IMR-90 (cell line): ENCODE results near the gene EGFR. TPM values are rescaled to one million over a fixed set of nuclear protein-coding genes. Genes with fewer than 3 reads are reported as not detected.

Experiments used
- ATAC-seq: fragments of 200-7000 bp; cut with Tn5 transposase; 2 replicates; pipeline ENCODE4 v1.9.1; 2020; ENCODE audit warnings: low read depth, mild to moderate bottlenecking, moderate library complexity
- BruUV-seq: library from RNA; stranded (reverse); fragments of 400-500 nt; replicated peaks from 2 replicates; lab custom pipeline; 2021; lab: Mats Ljungman, UMichigan
- CTCF ChIA-PET: fragments of 300-600 bp; formaldehyde crosslinking; extraction: SDS; loops from one replicate; lab custom pipeline; 2021; ENCODE audit warnings: antibody characterized with exemption; lab: Yijun Ruan, JAX
- POLR2A ChIA-PET: fragments of 300-600 bp; sonication (Branson Sonifier 250); formaldehyde crosslinking; loops from one replicate; lab custom pipeline; 2022; ENCODE audit warnings: antibody characterized with exemption; ENCODE audit not compliant: unreplicated experiment; lab: Charles Lee
- DNase-seq: peaks from one replicate; pipeline ENCODE4 v3.0.0; 2013
- H2AFZ ChIP-seq: replicated peaks from 2 replicates; pipeline ENCODE3; 2013; ENCODE audit warnings: low read length, mild to moderate bottlenecking; ENCODE audit not compliant: poor library complexity
- H2AK5ac ChIP-seq: 2 replicates; pipeline ENCODE4 v1.6.1; 2013; ENCODE audit warnings: low read depth, low read length, inconsistent platforms
- H2AK9ac ChIP-seq: replicated peaks from 2 replicates; pipeline ENCODE3; 2013; ENCODE audit warnings: mild to moderate bottlenecking, low read depth, low read length, moderate library complexity; ENCODE audit not compliant: poor library complexity
- H2BK120ac ChIP-seq: 2 replicates; pipeline ENCODE4 v1.6.1; 2013; ENCODE audit warnings: low read depth, low read length, inconsistent platforms
- H2BK15ac ChIP-seq: 3 replicates; pipeline ENCODE4 v1.6.1; 2013; ENCODE audit warnings: low read depth, low read length, inconsistent platforms
- H2BK20ac ChIP-seq: 2 replicates; pipeline ENCODE4 v1.6.1; 2013; ENCODE audit warnings: low read depth, mild to moderate bottlenecking, inconsistent platforms, low read length, moderate library complexity
- H2BK5ac ChIP-seq: 2 replicates; pipeline ENCODE4 v1.6.1; 2013; ENCODE audit warnings: mild to moderate bottlenecking, low read depth, low read length, inconsistent platforms; ENCODE audit not compliant: poor library complexity, severe bottlenecking
- H3K14ac ChIP-seq: replicated peaks from 2 replicates; pipeline ENCODE4 v1.6.1; 2013; ENCODE audit warnings: low read depth, low read length, inconsistent platforms
- H3K18ac ChIP-seq: 2 replicates; pipeline ENCODE4 v1.6.1; 2013; ENCODE audit warnings: low read depth, low read length, control low read depth
- H3K23ac ChIP-seq: 2 replicates; pipeline ENCODE4 v1.6.1; 2013; ENCODE audit warnings: low read depth, low read length, inconsistent platforms
- H3K27ac ChIP-seq: 2 replicates; pipeline ENCODE4 v1.5.1; 2013; ENCODE audit warnings: mild to moderate bottlenecking, control low read depth, low read length; ENCODE audit not compliant: insufficient read depth
- H3K27me3 ChIP-seq: 2 replicates; pipeline ENCODE4 v1.6.1; 2013; ENCODE audit warnings: low read length; ENCODE audit not compliant: control insufficient read depth, insufficient read depth
- H3K36me3 ChIP-seq: 2 replicates; pipeline ENCODE4 v1.6.1; 2013; ENCODE audit warnings: low read length, mixed read lengths; ENCODE audit not compliant: control insufficient read depth, insufficient read depth
- H3K4ac ChIP-seq: 2 replicates; pipeline ENCODE4 v1.6.1; 2013; ENCODE audit warnings: low read depth, low read length, inconsistent platforms
- H3K4me1 ChIP-seq: 2 replicates; pipeline ENCODE4 v1.6.1; 2013; ENCODE audit warnings: low read length, mixed read lengths; ENCODE audit not compliant: control insufficient read depth, insufficient read depth
- H3K4me2 ChIP-seq: 2 replicates; pipeline ENCODE4 v1.6.1; 2013; ENCODE audit warnings: low read depth, mild to moderate bottlenecking, control low read depth, low read length, moderate library complexity
- H3K4me3 ChIP-seq: 2 replicates; pipeline ENCODE4 v1.5.1; 2013; ENCODE audit warnings: low read depth, mild to moderate bottlenecking, control low read depth, low read length, moderate library complexity; ENCODE audit not compliant: insufficient read depth
- H3K56ac ChIP-seq: 2 replicates; pipeline ENCODE4 v1.6.1; 2013; ENCODE audit warnings: low read length, inconsistent platforms; ENCODE audit not compliant: insufficient read depth; ENCODE audit errors: extremely low read depth
- H3K79me1 ChIP-seq, 2 experiments: 2 replicates each; pipeline ENCODE4 v1.6.1; 2013; ENCODE audit warnings: low read length in 2 of 2, inconsistent platforms in 1 of 2, low read depth in 1 of 2
- H3K9ac ChIP-seq: 2 replicates; pipeline ENCODE4 v1.6.1; 2013; ENCODE audit warnings: low read depth, low read length, control low read depth
- H3K9me1 ChIP-seq: 2 replicates; pipeline ENCODE4 v1.6.1; 2013; ENCODE audit warnings: low read length, inconsistent platforms; ENCODE audit not compliant: insufficient read depth
- H3K9me3 ChIP-seq: 2 replicates; pipeline ENCODE4 v1.6.1; 2013; ENCODE audit warnings: low read length; ENCODE audit not compliant: control insufficient read depth, insufficient read depth
- H4K20me1 ChIP-seq: 2 replicates; pipeline ENCODE4 v1.6.1; 2013; ENCODE audit warnings: low read length, inconsistent platforms; ENCODE audit not compliant: insufficient read depth
- H4K5ac ChIP-seq: 2 replicates; pipeline ENCODE4 v1.6.1; 2013; ENCODE audit warnings: mild to moderate bottlenecking, low read depth, low read length, control low read depth
- H4K8ac ChIP-seq, 2 experiments: 2 replicates each; pipeline ENCODE4 v1.6.1; 2013; ENCODE audit warnings: low read depth in 2 of 2, low read length in 2 of 2, control low read depth in 1 of 2, inconsistent platforms in 1 of 2
- H4K91ac ChIP-seq: 2 replicates; pipeline ENCODE4 v1.6.1; 2013; ENCODE audit warnings: low read depth, low read length, inconsistent platforms; ENCODE audit not compliant: insufficient read depth
- POLR2A ChIP-seq: IDR thresholded peaks from 2 replicates; pipeline ENCODE4 v1.6.1; 2012; ENCODE audit warnings: mild to moderate bottlenecking, low read depth, low read length
- SMC3 ChIP-seq: fragments of 150-350 bp; IDR thresholded peaks from 2 replicates; pipeline ENCODE4 v1.6.1; 2016; ENCODE audit warnings: low read depth, mild to moderate bottlenecking, antibody characterized with exemption, low read length, moderate library complexity
- WGBS, 2 experiments: methylation state at CpG; one replicate each; pipeline versions ENCODE4 v1.1.5 to v1.1.7; 2013; ENCODE audit warnings: missing lambda C conversion rate in 2 of 2; ENCODE audit not compliant: insufficient read length in 1 of 2; ENCODE audit errors: extremely low coverage in 2 of 2; 5-methylcytosine and 5-hydroxymethylcytosine counted together
- dilution Hi-C: fragments of 300-500 bp; cut with HindIII; formaldehyde crosslinking; loops from one replicate; pipeline ENCODE4 v1.14.3; 2018; ENCODE audit warnings: low sequenced_read_pairs; ENCODE audit not compliant: unreplicated experiment
- in situ Hi-C: fragments of 300-500 bp; cut with MboI; formaldehyde crosslinking; loops from 3 replicates; pipeline ENCODE4 v1.14.3; 2019; ENCODE audit warnings: low sequenced_read_pairs, inconsistent platforms, mixed read lengths
- intact Hi-C: fragments of 100-400 bp; cut with micrococcal nuclease; formaldehyde crosslinking; loops from 2 replicates; pipeline ENCODE4 v1.10.0; 2022
- polyA plus RNA-seq, 3 experiments: library from polyadenylated mRNA; depleted of rRNA; stranded (reverse); fragments of >200 nt; gene quantifications; 2 replicates each; pipeline ENCODE4 v1.2.3, GENCODE V29; 2012; ENCODE audit warnings: low replicate concordance in 1 of 3
- total RNA-seq: library from RNA; depleted of rRNA; stranded (reverse); fragments of >200 nt; gene quantifications from 2 replicates; pipeline ENCODE4 v1.2.3, GENCODE V29; 2012

The EGFR gene
- total and polyA plus RNA-seq, 2 of the 4 experiments (the other 2 are of a cell fraction): 36.9 to 60.4 TPM

DNA sequence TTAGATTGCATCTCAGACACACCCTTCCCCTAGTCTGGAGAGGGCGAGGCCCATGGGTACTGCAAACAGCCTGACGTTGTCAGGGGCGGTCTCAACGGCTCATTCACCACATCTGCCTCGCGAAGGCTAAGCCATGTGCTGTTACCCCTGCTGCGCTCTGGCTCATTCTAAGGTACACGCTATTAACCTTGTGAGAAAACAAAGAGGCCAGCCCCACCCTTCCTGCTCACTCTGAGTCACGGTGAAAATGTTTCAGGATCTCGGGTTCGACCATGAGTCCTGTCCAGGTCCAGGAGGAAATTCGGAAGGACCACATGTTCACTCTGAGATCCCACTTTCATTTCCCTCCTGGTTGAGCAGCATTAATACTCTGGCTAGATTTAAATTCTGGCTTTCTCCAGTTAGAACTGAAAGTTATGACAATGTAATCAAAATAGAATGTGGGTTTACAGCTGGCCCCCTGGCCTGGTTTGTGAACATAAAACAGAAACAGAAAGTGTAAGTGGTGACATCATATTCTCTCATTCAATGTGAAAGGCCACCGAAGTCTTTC, 55.2 kb downstream of the EGFR start:
- WGBS, 2 experiments: 89% methylated on average over 4 of the region's 13 CpGs; no CpG with 5 or more reads in 1 of the 2 experiments
- Histone ChIP-seq H3K79me1 (peaks cover 23 to 89% of the 10 kb centered on the region in 2 experiments; a peak in 3 of 4 replicates), H3K4me3 (peak overlapping the region; percentile 22; the same call in 1 of the 2 replicates), H4K5ac (peak overlapping the region; percentile 61), H4K91ac (peak overlapping the region; percentile 83), H3K4ac (peak overlapping the region; percentile 91), H2AK5ac (peak overlapping the region; percentile 95), H2BK15ac (peak overlapping the region; percentile 91), H4K20me1 (peaks cover 12% of the 10 kb centered on the region), H2BK120ac (peak overlapping the region; percentile 87), H3K4me2 (peak overlapping the region; percentile 84), H3K14ac (peak overlapping the region; percentile 39), H3K9ac (peak overlapping the region; percentile 56), H2BK5ac (peak overlapping the region; percentile 92), H3K18ac (peak overlapping the region; percentile 95), H3K9me3 (no peaks in the 10 kb centered on the region), H3K9me1 (peaks cover 31% of the 10 kb centered on the region), H3K27me3 (no peaks in the 10 kb centered on the region), H3K56ac (peak overlapping the region; percentile 53), H2AK9ac (peak overlapping the region; percentile 80), H2BK20ac (peak overlapping the region; percentile 45), H3K36me3 (peaks cover 10% of the 10 kb centered on the region), H2AFZ (peak overlapping the region; percentile 39), H3K4me1 (peaks cover 31% of the 10 kb centered on the region), H3K27ac (peak overlapping the region; percentile 74), H4K8ac (peak overlapping the region; percentile 17 to 84), H3K23ac (peak overlapping the region; percentile 37)
- in situ Hi-C loops (no loop called here), intact Hi-C loops (no loop called here), dilution Hi-C loops (no loop called here)
- POLR2A ChIA-PET: interaction anchor here (0.5 to 1.2 kb wide), 2 partner anchors 59 to 460 kb away, joined by 3 read pairs; no protein-coding TSS in a partner anchor
- no TSS peak for BruUV-seq
- CTCF ChIA-PET: interaction anchor here (0.8 to 1.6 kb wide), 3 partner anchors 10 to 180 kb away, joined by 3 to 5 read pairs (median 3); no protein-coding TSS in a partner anchor
- ATAC-seq: peak; percentile 43
- TF ChIP-seq SMC3 (0 out of 2 replicates have a peak, but pooled peaks have one; percentile 16), POLR2A (no peak; the same call in 1 of the 2 replicates)
- DNase-seq: peak; percentile 79
